SK-N-SH (cell line): ENCODE results near the gene IL7R. TPM values are rescaled to one million over a fixed set of nuclear protein-coding genes. Genes with fewer than 3 reads are reported as not detected.

ENCODE experiments used
- CTCF ChIA-PET: fragments of 300-600, 350-600 bp; formaldehyde crosslinking; extraction: SDS; loops from one replicate; lab custom pipeline; 2021; lab: Yijun Ruan, JAX
- POLR2A ChIA-PET: fragments of 350-600 bp; sonication (Branson Sonifier 250); formaldehyde crosslinking; extraction: SDS; loops from one replicate; lab custom pipeline; 2020; ENCODE audit warnings: antibody characterized with exemption, inconsistent platforms; lab: Yijun Ruan, JAX
- DNase-seq: peaks from one replicate; pipeline ENCODE4 v3.0.0; 2012
- H2AFZ ChIP-seq: fragments of 200-600 bp; sonication (generic); 2 replicates; pipeline ENCODE4 v1.8.1; 2016; ENCODE audit warnings: antibody characterized with exemption, mild to moderate bottlenecking, low read depth
- H3F3A ChIP-seq: fragments of 200-600 bp; sonication (generic); replicated peaks from 2 replicates; pipeline ENCODE3; 2016; ENCODE audit warnings: antibody characterized with exemption, mild to moderate bottlenecking; ENCODE audit not compliant: insufficient read depth
- H3K27ac ChIP-seq, 2 experiments: fragments of 200-500 bp in 1 of 2; fragments of 200-600 bp in 1 of 2; sonication (Bioruptor generic) in 1 of 2; sonication (generic), shearing (Covaris generic) in 1 of 2; 2 replicates each; pipeline versions ENCODE4 v1.5.1 to v1.6.1; 2014 to 2016; ENCODE audit warnings: low read depth in 2 of 2, inconsistent platforms in 1 of 2, low read length in 1 of 2, mild to moderate bottlenecking in 1 of 2, mixed read lengths in 1 of 2
- H3K27me3 ChIP-seq: fragments of 200-600 bp; sonication (generic), shearing (Covaris generic); 2 replicates; pipeline ENCODE4 v1.6.1; 2016; ENCODE audit warnings: mixed run types; ENCODE audit not compliant: insufficient read depth
- H3K36me3 ChIP-seq, 2 experiments: fragments of 200-500 bp in 1 of 2; fragments of 200-600 bp in 1 of 2; sonication (Bioruptor generic) in 1 of 2; sonication (generic) in 1 of 2; replicated peaks in 1 of 2; 2 replicates each; pipeline versions ENCODE3 to v1.5.1; 2014 to 2016; ENCODE audit warnings: low read length in 1 of 2, mild to moderate bottlenecking in 1 of 2; ENCODE audit not compliant: insufficient read depth in 2 of 2, control insufficient read depth in 1 of 2
- H3K4me1 ChIP-seq, 2 experiments: fragments of 200-500 bp in 1 of 2; fragments of 200-600 bp in 1 of 2; sonication (Bioruptor generic) in 1 of 2; sonication (generic), shearing (Covaris generic) in 1 of 2; 2 replicates each; pipeline versions ENCODE4 v1.5.1 to v1.6.1; 2014 to 2016; ENCODE audit warnings: low read depth in 1 of 2, low read length in 1 of 2, mixed run types in 1 of 2; ENCODE audit not compliant: insufficient read depth in 2 of 2, control insufficient read depth in 1 of 2
- H3K4me2 ChIP-seq: fragments of 200-600 bp; sonication (generic), shearing (Covaris generic); 2 replicates; pipeline ENCODE4 v1.6.1; 2017; ENCODE audit warnings: mixed run types
- H3K4me3 ChIP-seq, 2 experiments: fragments of 200-500 bp in 1 of 2; fragments of 200-600 bp in 1 of 2; sonication (Bioruptor generic) in 1 of 2; sonication (generic), shearing (Covaris generic) in 1 of 2; 2 replicates each; pipeline versions ENCODE4 v1.5.1 to v1.8.1; 2014 to 2016; ENCODE audit warnings: low read depth in 2 of 2, inconsistent platforms in 1 of 2, low read length in 1 of 2, mild to moderate bottlenecking in 1 of 2, mixed read lengths in 1 of 2, moderate library complexity in 1 of 2
- H3K79me2 ChIP-seq: fragments of 200-600 bp; sonication (generic); 2 replicates; pipeline ENCODE4 v1.8.1; 2017; ENCODE audit warnings: mild to moderate bottlenecking; ENCODE audit not compliant: insufficient read depth
- H3K9ac ChIP-seq: fragments of 200-600 bp; sonication (generic); 2 replicates; pipeline ENCODE4 v1.6.1; 2017; ENCODE audit warnings: mixed run types
- H3K9me2 ChIP-seq: fragments of 200-600 bp; sonication (generic); 2 replicates; pipeline ENCODE4 v1.6.1; 2017; ENCODE audit warnings: mixed run types
- H3K9me3 ChIP-seq: fragments of 200-600 bp; sonication (generic); 2 replicates; pipeline ENCODE4 v1.6.1; 2017; ENCODE audit warnings: mixed run types, mild to moderate bottlenecking, moderate library complexity
- H4K20me1 ChIP-seq: fragments of 200-600 bp; sonication (generic); 2 replicates; pipeline ENCODE4 v1.6.1; 2017; ENCODE audit warnings: mild to moderate bottlenecking, mixed run types; ENCODE audit not compliant: insufficient read depth
- EP300 ChIP-seq, 2 experiments: IDR thresholded peaks; 2 replicates each; pipeline versions ENCODE4 v1.4.0 to v1.6.1; 2012; ENCODE audit warnings: borderline replicate concordance in 1 of 2, low read depth in 1 of 2, low read length in 1 of 2
- EZH2phosphoT487 ChIP-seq: fragments of 200-600 bp; sonication (generic); IDR thresholded peaks from 2 replicates; pipeline ENCODE4 v1.6.1; 2017; ENCODE audit warnings: low read depth, mixed run types, mild to moderate bottlenecking, antibody characterized with exemption, moderate library complexity, borderline replicate concordance
- FOSL2 ChIP-seq: IDR thresholded peaks from 2 replicates; pipeline ENCODE4 v1.4.0; 2012; ENCODE audit warnings: low read depth, mild to moderate bottlenecking, moderate library complexity, borderline replicate concordance
- POLR2AphosphoS5 ChIP-seq: IDR thresholded peaks from 2 replicates; pipeline ENCODE4 v1.6.1; 2012; ENCODE audit warnings: low read depth, low read length
- TAF1 ChIP-seq: IDR thresholded peaks from 2 replicates; pipeline ENCODE4 v1.6.1; 2012; ENCODE audit warnings: low read depth, mild to moderate bottlenecking, low read length, moderate library complexity, borderline replicate concordance
- TCF12 ChIP-seq: IDR thresholded peaks from 2 replicates; pipeline ENCODE4 v1.4.0; 2012
- YY1 ChIP-seq: IDR thresholded peaks from 2 replicates; pipeline ENCODE4 v1.4.0; 2012; ENCODE audit warnings: low read depth, mild to moderate bottlenecking
- WGBS: methylation state at CpG from one replicate; pipeline ENCODE4 v1.1.6; 2017; ENCODE audit warnings: low lambda C conversion rate; 5-methylcytosine and 5-hydroxymethylcytosine counted together
- polyA plus RNA-seq, 3 experiments: library from polyadenylated mRNA; depleted of rRNA; stranded (reverse); fragments of >200 nt; gene quantifications; 2 replicates each; pipeline ENCODE4 v1.2.3, GENCODE V29; 2012
- TF ChIP-seq, protein P1 (sequence below): IDR thresholded peaks from 2 replicates; pipeline ENCODE4 v1.4.0; 2012; ENCODE audit warnings: low read depth, borderline replicate concordance
- TF ChIP-seq, protein P2 (sequence below): fragments of 200-600 bp; sonication (generic); IDR thresholded peaks from 2 replicates; pipeline ENCODE4 v1.6.1; 2017; ENCODE audit warnings: antibody characterized with exemption, mild to moderate bottlenecking, moderate library complexity
- TF ChIP-seq, protein P3 (sequence below): IDR thresholded peaks from 2 replicates; pipeline ENCODE4 v1.6.1; 2012; ENCODE audit warnings: mild to moderate bottlenecking, low read depth, low read length, moderate library complexity
- TF ChIP-seq, protein P4 (sequence below): IDR thresholded peaks from 2 replicates; pipeline ENCODE4 v1.4.0; 2012; ENCODE audit warnings: low read depth

The IL7R gene
- polyA plus RNA-seq, 1 of the 3 experiments (the other 2 are of a cell fraction), result 3.0 TPM

DNA sequence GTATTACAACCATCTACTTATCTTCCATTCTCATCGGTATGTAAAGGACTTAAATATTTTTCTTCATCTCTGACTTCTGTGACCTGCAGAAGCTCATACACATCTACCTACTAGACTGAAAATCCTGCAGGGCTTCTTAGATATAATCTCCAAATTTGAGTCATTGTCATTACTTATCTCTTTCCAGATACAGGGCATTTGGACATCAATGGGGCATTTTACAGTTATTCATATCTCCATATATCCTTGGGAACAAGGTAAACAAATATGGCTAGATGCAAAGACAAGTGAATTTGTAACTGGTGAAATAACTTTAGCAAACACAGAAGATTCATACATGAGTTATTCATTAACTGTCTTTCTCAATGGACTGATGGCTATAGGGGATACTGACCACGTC is 37.7 kb upstream of the IL7R start:
- Histone ChIP-seq H3K4me2 (no peak overlapping the region), H3K9me3 (no peaks in the 10 kb centered on the region), H3K9me2 (no peaks in the 10 kb centered on the region), H2AFZ (no peak overlapping the region), H3K27me3 (no peaks in the 10 kb centered on the region), H3K79me2 (no peaks in the 10 kb centered on the region), H4K20me1 (no peaks in the 10 kb centered on the region), H3K9ac (no peak overlapping the region), H3K4me3 (no peak overlapping the region), H3K36me3 (no peaks in the 10 kb centered on the region), H3F3A (no peaks in the 10 kb centered on the region), H3K4me1 (no peaks in the 10 kb centered on the region), H3K27ac (no peak overlapping the region)
- CTCF ChIA-PET, result interaction anchor here (1.0 to 2.8 kb wide), 2 partner anchors 42 to 107 kb away, joined by 3 to 13 read pairs; no protein-coding TSS in a partner anchor
- 49% methylated on average over 2 of the region's 2 CpGs for WGBS
- POLR2A ChIA-PET, result no interaction called here
- TF ChIP-seq EP300 (IDR thresholded peaks at IDR 0.05; ENCODE audit: borderline replicate concordance in 1 of 2, low read depth in 1 of 2, low read length in 1 of 2) (no peak), POLR2AphosphoS5 (no peak), EZH2phosphoT487 (no peak), FOSL2 (no peak), TAF1 (no peak), YY1 (no peak), TCF12 (no peak)
- TF ChIP-seq, protein P1, sequence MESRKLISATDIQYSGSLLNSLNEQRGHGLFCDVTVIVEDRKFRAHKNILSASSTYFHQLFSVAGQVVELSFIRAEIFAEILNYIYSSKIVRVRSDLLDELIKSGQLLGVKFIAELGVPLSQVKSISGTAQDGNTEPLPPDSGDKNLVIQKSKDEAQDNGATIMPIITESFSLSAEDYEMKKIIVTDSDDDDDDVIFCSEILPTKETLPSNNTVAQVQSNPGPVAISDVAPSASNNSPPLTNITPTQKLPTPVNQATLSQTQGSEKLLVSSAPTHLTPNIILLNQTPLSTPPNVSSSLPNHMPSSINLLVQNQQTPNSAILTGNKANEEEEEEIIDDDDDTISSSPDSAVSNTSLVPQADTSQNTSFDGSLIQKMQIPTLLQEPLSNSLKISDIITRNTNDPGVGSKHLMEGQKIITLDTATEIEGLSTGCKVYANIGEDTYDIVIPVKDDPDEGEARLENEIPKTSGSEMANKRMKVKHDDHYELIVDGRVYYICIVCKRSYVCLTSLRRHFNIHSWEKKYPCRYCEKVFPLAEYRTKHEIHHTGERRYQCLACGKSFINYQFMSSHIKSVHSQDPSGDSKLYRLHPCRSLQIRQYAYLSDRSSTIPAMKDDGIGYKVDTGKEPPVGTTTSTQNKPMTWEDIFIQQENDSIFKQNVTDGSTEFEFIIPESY, result no peak
- TF ChIP-seq, protein P2, sequence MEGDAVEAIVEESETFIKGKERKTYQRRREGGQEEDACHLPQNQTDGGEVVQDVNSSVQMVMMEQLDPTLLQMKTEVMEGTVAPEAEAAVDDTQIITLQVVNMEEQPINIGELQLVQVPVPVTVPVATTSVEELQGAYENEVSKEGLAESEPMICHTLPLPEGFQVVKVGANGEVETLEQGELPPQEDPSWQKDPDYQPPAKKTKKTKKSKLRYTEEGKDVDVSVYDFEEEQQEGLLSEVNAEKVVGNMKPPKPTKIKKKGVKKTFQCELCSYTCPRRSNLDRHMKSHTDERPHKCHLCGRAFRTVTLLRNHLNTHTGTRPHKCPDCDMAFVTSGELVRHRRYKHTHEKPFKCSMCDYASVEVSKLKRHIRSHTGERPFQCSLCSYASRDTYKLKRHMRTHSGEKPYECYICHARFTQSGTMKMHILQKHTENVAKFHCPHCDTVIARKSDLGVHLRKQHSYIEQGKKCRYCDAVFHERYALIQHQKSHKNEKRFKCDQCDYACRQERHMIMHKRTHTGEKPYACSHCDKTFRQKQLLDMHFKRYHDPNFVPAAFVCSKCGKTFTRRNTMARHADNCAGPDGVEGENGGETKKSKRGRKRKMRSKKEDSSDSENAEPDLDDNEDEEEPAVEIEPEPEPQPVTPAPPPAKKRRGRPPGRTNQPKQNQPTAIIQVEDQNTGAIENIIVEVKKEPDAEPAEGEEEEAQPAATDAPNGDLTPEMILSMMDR, result no peak
- TF ChIP-seq, protein P3, sequence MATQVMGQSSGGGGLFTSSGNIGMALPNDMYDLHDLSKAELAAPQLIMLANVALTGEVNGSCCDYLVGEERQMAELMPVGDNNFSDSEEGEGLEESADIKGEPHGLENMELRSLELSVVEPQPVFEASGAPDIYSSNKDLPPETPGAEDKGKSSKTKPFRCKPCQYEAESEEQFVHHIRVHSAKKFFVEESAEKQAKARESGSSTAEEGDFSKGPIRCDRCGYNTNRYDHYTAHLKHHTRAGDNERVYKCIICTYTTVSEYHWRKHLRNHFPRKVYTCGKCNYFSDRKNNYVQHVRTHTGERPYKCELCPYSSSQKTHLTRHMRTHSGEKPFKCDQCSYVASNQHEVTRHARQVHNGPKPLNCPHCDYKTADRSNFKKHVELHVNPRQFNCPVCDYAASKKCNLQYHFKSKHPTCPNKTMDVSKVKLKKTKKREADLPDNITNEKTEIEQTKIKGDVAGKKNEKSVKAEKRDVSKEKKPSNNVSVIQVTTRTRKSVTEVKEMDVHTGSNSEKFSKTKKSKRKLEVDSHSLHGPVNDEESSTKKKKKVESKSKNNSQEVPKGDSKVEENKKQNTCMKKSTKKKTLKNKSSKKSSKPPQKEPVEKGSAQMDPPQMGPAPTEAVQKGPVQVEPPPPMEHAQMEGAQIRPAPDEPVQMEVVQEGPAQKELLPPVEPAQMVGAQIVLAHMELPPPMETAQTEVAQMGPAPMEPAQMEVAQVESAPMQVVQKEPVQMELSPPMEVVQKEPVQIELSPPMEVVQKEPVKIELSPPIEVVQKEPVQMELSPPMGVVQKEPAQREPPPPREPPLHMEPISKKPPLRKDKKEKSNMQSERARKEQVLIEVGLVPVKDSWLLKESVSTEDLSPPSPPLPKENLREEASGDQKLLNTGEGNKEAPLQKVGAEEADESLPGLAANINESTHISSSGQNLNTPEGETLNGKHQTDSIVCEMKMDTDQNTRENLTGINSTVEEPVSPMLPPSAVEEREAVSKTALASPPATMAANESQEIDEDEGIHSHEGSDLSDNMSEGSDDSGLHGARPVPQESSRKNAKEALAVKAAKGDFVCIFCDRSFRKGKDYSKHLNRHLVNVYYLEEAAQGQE, result no peak
- TF ChIP-seq, protein P4, sequence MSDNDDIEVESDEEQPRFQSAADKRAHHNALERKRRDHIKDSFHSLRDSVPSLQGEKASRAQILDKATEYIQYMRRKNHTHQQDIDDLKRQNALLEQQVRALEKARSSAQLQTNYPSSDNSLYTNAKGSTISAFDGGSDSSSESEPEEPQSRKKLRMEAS, result no peak
- DNase-seq, result no peak
